Neural cell (in vitro differentiated cells): ENCODE measurements around the gene AARS2.

Source experiments
- EP300 ChIP-seq: fragments of 450-650 bp; conservative IDR thresholded peaks from 2 replicates; pipeline ENCODE4 v1.6.1; 2014; ENCODE audit warnings: antibody characterized with exemption, mild to moderate bottlenecking, moderate library complexity; ENCODE audit not compliant: poor library complexity, severe bottlenecking
- EZH2 ChIP-seq: fragments of 200-600, 300-800 bp; shearing (Covaris generic), sonication (generic); IDR thresholded peaks from 2 replicates; pipeline ENCODE4 v1.6.1; 2014; ENCODE audit warnings: antibody characterized with exemption, low read length, borderline replicate concordance, mild to moderate bottlenecking; ENCODE audit not compliant: insufficient read depth, poor library complexity, severe bottlenecking
- MXI1 ChIP-seq: fragments of 450-650 bp; conservative IDR thresholded peaks from 2 replicates; pipeline ENCODE4 v1.6.1; 2014; ENCODE audit warnings: antibody characterized with exemption, mild to moderate bottlenecking; ENCODE audit not compliant: poor library complexity, severe bottlenecking
- POLR2AphosphoS5 ChIP-seq: IDR thresholded peaks from 2 replicates; pipeline ENCODE4 v1.6.1; 2012
- RAD21 ChIP-seq: fragments of 450-650 bp; conservative IDR thresholded peaks from 2 replicates; pipeline ENCODE4 v1.6.1; 2014; ENCODE audit warnings: antibody characterized with exemption, mild to moderate bottlenecking, moderate library complexity
- REST ChIP-seq: IDR thresholded peaks from 2 replicates; pipeline ENCODE4 v1.6.1; 2012; ENCODE audit warnings: borderline replicate concordance
- SMC3 ChIP-seq: fragments of 450-650 bp; conservative IDR thresholded peaks from 2 replicates; pipeline ENCODE4 v1.6.1; 2014; ENCODE audit warnings: antibody characterized with exemption, mild to moderate bottlenecking, moderate library complexity; ENCODE audit not compliant: poor library complexity
- TAF1 ChIP-seq: IDR thresholded peaks from 2 replicates; pipeline ENCODE4 v1.6.1; 2012; ENCODE audit warnings: low read depth
- TF ChIP-seq, protein P1 (sequence below): fragments of 450-650 bp; IDR thresholded peaks from 2 replicates; pipeline ENCODE4 v1.5.1; 2014; ENCODE audit warnings: antibody characterized with exemption, mild to moderate bottlenecking, moderate library complexity; ENCODE audit not compliant: poor library complexity, severe bottlenecking

GRCh38 chr6:44302856-44303255, 10.3 kb downstream of the AARS2 start:
- TF ChIP-seq, protein P1, sequence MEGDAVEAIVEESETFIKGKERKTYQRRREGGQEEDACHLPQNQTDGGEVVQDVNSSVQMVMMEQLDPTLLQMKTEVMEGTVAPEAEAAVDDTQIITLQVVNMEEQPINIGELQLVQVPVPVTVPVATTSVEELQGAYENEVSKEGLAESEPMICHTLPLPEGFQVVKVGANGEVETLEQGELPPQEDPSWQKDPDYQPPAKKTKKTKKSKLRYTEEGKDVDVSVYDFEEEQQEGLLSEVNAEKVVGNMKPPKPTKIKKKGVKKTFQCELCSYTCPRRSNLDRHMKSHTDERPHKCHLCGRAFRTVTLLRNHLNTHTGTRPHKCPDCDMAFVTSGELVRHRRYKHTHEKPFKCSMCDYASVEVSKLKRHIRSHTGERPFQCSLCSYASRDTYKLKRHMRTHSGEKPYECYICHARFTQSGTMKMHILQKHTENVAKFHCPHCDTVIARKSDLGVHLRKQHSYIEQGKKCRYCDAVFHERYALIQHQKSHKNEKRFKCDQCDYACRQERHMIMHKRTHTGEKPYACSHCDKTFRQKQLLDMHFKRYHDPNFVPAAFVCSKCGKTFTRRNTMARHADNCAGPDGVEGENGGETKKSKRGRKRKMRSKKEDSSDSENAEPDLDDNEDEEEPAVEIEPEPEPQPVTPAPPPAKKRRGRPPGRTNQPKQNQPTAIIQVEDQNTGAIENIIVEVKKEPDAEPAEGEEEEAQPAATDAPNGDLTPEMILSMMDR: no peak
- TF ChIP-seq POLR2AphosphoS5 (no peak), REST (no peak), TAF1 (no peak), EZH2 (no peak), MXI1 (no peak), SMC3 (no peak), RAD21 (no peak), EP300 (no peak)
